ENCODE measurements around the gene OLIG2.

OLIG2 gene

GRCh38 chr21:33029975-33030461 is 4.3 kb downstream of the OLIG2 start:
- Histone ChIP-seq H3K9me3 (ENCODE audit: severe bottlenecking) (no peaks in the 10 kb centered on the region), H3K27me3 (ENCODE audit: insufficient read depth, poor library complexity, severe bottlenecking) (peaks cover 100% of the 10 kb centered on the region), H3K4me1 (ENCODE audit: insufficient read depth, poor library complexity, severe bottlenecking) (no peaks in the 10 kb centered on the region), H3K27ac (ENCODE audit: poor library complexity, severe bottlenecking) (no peak overlapping the region), H3K36me3 (ENCODE audit: low read depth) (no peaks in the 10 kb centered on the region), H3K4me3 (ENCODE audit: severe bottlenecking) (no peak overlapping the region)
- DNase-seq (ENCODE audit: low spot score), result no peak
- no peak for TF ChIP-seq CTCF (IDR thresholded peaks at IDR 0.05; ENCODE audit: poor library complexity, severe bottlenecking)
- no peak for ATAC-seq (ENCODE audit: low read depth)

GRCh38 chr21:33030633-33031032 is 4.9 kb downstream of the OLIG2 start:
- no peak for ATAC-seq (ENCODE audit: low read depth)
- no peaks in the 10 kb centered on the region for H3K36me3 ChIP-seq (ENCODE audit: low read depth)
- H3K4me1 ChIP-seq (ENCODE audit: insufficient read depth, poor library complexity, severe bottlenecking), result no peaks in the 10 kb centered on the region
- no peaks in the 10 kb centered on the region for H3K9me3 ChIP-seq (ENCODE audit: severe bottlenecking)
- peaks cover 97% of the 10 kb centered on the region for H3K27me3 ChIP-seq (ENCODE audit: insufficient read depth, poor library complexity, severe bottlenecking)
- no peak for TF ChIP-seq CTCF (IDR thresholded peaks at IDR 0.05; ENCODE audit: poor library complexity, severe bottlenecking)
- no peak overlapping the region for H3K4me3 ChIP-seq (ENCODE audit: severe bottlenecking)
- DNase-seq (ENCODE audit: low spot score), result no peak
- no peak overlapping the region for H3K27ac ChIP-seq (ENCODE audit: poor library complexity, severe bottlenecking)

GRCh38 chr21:33031152-33031911 is 5.6 kb downstream of the OLIG2 start:
- no peak for TF ChIP-seq CTCF (IDR thresholded peaks at IDR 0.05; ENCODE audit: poor library complexity, severe bottlenecking)
- DNase-seq (ENCODE audit: low spot score) (no peak), ATAC-seq (ENCODE audit: low read depth) (no peak)
- H3K9me3 ChIP-seq (ENCODE audit: severe bottlenecking), result no peaks in the 10 kb centered on the region
- peaks cover 5% of the 10 kb centered on the region for H3K4me1 ChIP-seq (ENCODE audit: insufficient read depth, poor library complexity, severe bottlenecking)
- no peaks in the 10 kb centered on the region for H3K36me3 ChIP-seq (ENCODE audit: low read depth)
- no peak overlapping the region for H3K27ac ChIP-seq (ENCODE audit: poor library complexity, severe bottlenecking)
- no peak overlapping the region for H3K4me3 ChIP-seq (ENCODE audit: severe bottlenecking)
- peaks cover 90% of the 10 kb centered on the region for H3K27me3 ChIP-seq (ENCODE audit: insufficient read depth, poor library complexity, severe bottlenecking)

- peaks cover 78% of the 10 kb centered on the region for H3K27me3 ChIP-seq (ENCODE audit: insufficient read depth, poor library complexity, severe bottlenecking)
- no peak for DNase-seq (ENCODE audit: low spot score)
- no peak for ATAC-seq (ENCODE audit: low read depth)
Observed at GRCh38 chr21:33032434-33033047, 6.8 kb downstream of the OLIG2 start.

More at GRCh38 chr21:33032434-33033047, 6.8 kb downstream of the OLIG2 start:
- H3K9me3 ChIP-seq (ENCODE audit: severe bottlenecking), result no peaks in the 10 kb centered on the region
- peaks cover 5% of the 10 kb centered on the region for H3K4me1 ChIP-seq (ENCODE audit: insufficient read depth, poor library complexity, severe bottlenecking)
- no peak overlapping the region for H3K4me3 ChIP-seq (ENCODE audit: severe bottlenecking)
- no peaks in the 10 kb centered on the region for H3K36me3 ChIP-seq (ENCODE audit: low read depth)
- TF ChIP-seq CTCF (IDR thresholded peaks at IDR 0.05; ENCODE audit: poor library complexity, severe bottlenecking), result no peak
- H3K27ac ChIP-seq (ENCODE audit: poor library complexity, severe bottlenecking), result no peak overlapping the region

Measured in RWPE2 (cell line).